Tibial nerve (tissue), 4 donors: ENCODE results near the gene NFASC.

Experiments used
- EP300 ChIP-seq, 2 donors: sonication (generic); formaldehyde crosslinking; IDR thresholded peaks; one replicate each; pipeline ENCODE4 v1.6.1; 2017; ENCODE audit warnings: antibody characterized with exemption in 2 of 2, mild to moderate bottlenecking in 1 of 2
- POLR2A ChIP-seq, 2 donors: fragments of 450-650 bp; IDR thresholded peaks; one replicate each; pipeline ENCODE4 v1.6.1; 2017; ENCODE audit warnings: antibody characterized with exemption in 2 of 2, mild to moderate bottlenecking in 2 of 2, moderate library complexity in 2 of 2
- TF ChIP-seq, protein P1 (sequence below), 5 experiments: fragments of 200-600 bp in 3 of 5; fragments of 450-650 bp in 2 of 5; sonication (generic) in 3 of 5; IDR thresholded peaks; one replicate each; pipeline ENCODE4 v1.5.1; 2016 to 2019; ENCODE audit warnings: antibody characterized with exemption in 5 of 5, mild to moderate bottlenecking in 3 of 5, moderate library complexity in 2 of 5

DNA sequence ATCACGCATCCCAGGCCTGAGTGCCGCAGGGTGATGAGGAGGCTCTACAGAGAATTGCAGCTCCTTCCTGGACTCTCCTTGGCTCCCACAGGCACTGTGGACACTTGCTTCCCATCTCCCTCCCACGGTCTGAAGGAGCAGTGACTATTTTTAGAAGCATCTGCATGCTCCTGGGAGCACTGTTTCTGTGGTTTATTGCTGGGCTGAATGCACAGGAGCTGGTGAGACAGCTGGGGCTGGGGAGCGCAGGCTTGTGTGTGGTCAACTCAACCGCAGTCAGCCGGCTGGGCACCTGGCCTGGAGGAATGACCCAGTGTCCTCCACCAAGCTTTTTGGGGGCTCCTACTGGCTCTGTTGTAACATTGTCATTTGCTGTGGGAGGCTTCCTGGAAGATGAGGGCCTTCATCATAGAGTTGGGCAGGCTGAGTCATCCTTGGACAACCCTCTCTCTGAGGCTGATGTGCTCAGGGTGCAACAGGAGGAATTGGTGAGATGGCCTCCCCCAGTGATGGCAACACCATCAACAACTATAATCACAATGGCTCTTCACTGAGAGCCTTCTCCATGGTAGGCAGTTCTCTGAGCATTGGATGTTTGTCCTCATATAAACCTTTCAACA lies 1.7 kb downstream of the NFASC start:
- TF ChIP-seq, protein P1, sequence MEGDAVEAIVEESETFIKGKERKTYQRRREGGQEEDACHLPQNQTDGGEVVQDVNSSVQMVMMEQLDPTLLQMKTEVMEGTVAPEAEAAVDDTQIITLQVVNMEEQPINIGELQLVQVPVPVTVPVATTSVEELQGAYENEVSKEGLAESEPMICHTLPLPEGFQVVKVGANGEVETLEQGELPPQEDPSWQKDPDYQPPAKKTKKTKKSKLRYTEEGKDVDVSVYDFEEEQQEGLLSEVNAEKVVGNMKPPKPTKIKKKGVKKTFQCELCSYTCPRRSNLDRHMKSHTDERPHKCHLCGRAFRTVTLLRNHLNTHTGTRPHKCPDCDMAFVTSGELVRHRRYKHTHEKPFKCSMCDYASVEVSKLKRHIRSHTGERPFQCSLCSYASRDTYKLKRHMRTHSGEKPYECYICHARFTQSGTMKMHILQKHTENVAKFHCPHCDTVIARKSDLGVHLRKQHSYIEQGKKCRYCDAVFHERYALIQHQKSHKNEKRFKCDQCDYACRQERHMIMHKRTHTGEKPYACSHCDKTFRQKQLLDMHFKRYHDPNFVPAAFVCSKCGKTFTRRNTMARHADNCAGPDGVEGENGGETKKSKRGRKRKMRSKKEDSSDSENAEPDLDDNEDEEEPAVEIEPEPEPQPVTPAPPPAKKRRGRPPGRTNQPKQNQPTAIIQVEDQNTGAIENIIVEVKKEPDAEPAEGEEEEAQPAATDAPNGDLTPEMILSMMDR (IDR thresholded peaks at IDR 0.05), result no peak
- TF ChIP-seq EP300 (IDR thresholded peaks at IDR 0.05) (no peak), POLR2A (IDR thresholded peaks at IDR 0.05) (no peak)
